IPS-18c (cell line): ENCODE measurements around the gene VOPP1.
"Not testable (repeated sequence)": the region's sequence is repeated elsewhere in the genome, so short reads cannot be mapped to it uniquely, and the experiment has no call there.

Experiments
- H3K4me3 ChIP-seq: 2 replicates; pipeline ENCODE4 v1.7.0; 2013; ENCODE audit warnings: low read depth, mild to moderate bottlenecking, low read length, moderate library complexity; ENCODE audit not compliant: insufficient read depth
- H3K9me3 ChIP-seq: one replicate; pipeline ENCODE4 v1.6.1; 2013; ENCODE audit warnings: mild to moderate bottlenecking, low read length, moderate library complexity; ENCODE audit not compliant: control insufficient read depth, insufficient read depth

The VOPP1 gene

DNA sequence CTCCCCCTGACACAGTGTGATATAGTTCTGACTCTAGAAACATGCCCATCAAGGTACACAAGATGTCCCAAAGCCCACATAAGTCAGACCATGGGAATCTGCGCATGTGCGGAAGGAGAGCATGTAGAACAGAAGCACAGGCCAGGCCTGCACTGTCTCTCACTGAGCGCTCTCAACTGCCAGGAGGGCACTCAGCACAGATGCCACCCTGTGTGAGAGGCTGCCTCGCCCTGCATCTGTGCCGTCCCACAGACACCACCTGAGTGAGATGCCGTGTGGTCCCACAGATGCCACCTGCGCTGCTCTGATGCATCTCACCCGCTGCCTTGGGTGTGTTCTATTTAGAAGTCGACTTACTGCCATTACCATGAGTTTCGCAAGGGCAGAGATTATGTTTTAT lies 98.4 kb downstream of the VOPP1 start:
- no peaks in the 10 kb centered on the region for H3K9me3 ChIP-seq
- H3K4me3 ChIP-seq = no peak overlapping the region

DNA sequence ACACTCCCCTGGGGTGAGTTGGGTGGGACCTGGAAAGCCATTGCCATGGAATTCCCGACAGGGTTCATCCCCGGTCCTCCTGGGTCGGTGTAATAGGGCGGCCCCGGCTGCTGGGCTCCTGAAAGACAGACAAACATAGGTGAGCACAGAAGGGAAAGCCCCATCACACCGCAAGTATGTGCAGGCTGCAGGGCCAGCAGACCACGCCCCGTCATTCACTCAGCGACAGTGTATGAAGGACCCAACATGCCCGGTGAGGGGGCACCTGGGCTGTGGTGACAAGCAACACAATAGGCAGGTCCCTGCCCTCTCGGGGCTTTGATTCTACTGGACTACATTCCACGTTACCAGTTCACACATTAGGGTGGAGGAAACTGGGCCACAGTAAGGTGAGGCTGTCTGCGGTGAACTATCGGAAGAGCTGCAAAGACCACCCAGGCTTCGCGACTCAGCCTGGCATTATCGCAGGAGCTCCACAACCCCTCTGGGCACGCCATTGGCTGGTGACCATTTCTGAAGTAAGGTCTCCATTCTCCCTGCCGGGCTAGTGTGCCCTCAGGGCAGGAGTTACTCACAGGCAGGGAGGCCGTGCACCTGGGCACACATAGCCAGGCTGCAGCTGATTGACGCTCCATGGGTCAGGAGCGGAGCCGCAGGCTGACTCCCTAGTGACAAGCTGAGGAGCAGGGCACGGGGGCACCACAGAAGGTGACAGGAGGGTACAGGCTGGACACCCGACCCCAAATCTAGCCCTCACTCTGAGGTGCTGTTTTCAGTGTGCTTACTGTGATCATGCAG lies 99.2 kb downstream of the VOPP1 start:
- Histone ChIP-seq H3K4me3 (no peak overlapping the region), H3K9me3 (no peaks in the 10 kb centered on the region)

DNA sequence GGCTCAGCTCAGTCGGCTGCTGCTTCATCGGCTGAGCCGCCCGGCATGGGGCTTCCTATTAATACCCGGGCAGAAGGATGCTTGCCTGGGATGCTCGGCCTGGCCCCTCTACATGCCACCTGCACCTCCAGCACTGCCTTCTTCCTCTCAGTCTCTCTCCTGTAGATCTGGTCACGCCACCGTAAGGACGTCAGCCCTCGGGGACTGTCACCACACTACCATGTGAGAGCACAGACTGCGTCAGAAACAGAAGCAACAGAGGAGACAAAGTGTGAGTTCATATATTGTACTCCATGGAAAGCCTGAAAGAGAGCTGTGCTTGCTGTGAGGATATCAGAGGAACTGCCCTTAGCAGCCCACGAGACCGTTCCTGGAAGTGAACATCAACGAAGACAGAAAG lies 99.9 kb downstream of the VOPP1 start:
- not testable (repeated sequence) for H3K9me3 ChIP-seq, H3K4me3 ChIP-seq

DNA sequence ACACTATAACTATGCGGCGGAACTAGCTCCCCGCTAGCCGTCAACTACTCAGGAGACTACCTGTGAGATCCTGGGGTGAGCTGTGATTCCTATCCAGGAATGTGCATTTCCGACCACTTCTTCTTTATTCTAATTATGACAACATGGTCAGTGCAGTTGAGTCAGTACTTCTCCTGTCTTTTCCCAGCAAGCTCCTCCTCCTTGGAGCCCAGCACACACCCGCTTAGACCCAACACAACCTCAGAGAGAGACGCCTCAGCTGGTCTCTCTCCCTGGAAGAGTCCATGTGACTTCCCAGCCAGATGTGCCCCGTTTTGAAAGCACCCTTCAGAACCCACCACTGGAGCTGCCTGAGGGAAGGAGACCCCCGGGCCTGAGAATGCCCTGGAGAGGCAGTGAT lies 100.7 kb downstream of the VOPP1 start:
- not testable (repeated sequence) for H3K9me3 ChIP-seq, H3K4me3 ChIP-seq

DNA sequence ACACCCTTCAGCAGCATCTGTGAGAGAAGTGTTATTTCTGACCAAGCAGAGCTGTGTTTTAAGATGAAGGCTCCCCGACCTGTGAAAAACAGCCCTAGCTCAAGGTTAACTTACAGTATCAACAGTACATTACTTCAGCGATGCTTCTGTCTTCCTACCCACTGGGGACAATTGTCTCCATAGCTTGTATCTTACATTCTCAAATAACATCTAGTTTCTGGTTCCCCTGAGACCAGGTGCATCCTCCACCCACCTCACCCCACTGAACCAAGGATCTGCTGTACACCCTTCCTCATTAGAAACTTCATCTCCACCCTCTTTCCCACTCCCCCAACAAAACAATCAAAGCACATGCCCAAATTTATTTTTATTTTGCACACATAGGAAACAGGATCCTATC lies 102.0 kb downstream of the VOPP1 start:
- H3K4me3 ChIP-seq = no peak overlapping the region
- peaks cover 2% of the 10 kb centered on the region for H3K9me3 ChIP-seq

DNA sequence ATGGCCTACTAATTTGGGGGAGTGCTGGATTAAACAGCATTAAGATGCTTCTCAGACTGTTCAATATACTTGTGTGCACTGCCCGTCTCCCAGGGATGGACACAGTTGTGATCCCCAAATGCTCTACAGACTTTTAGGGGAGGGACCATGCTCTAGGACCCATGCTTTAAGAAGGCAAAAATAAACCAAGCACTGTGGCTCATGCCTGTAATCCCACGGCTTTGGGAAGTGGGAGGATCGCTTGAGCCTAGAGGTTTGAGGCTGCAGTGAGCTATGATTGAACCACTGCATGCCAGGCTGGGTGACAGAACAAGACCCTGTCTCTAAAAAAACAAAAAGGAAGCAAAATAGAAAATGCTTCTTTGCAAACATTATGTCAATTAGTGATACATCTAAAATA lies 102.6 kb downstream of the VOPP1 start:
- H3K9me3 ChIP-seq = peaks cover 2% of the 10 kb centered on the region
- H3K4me3 ChIP-seq = no peak overlapping the region

DNA sequence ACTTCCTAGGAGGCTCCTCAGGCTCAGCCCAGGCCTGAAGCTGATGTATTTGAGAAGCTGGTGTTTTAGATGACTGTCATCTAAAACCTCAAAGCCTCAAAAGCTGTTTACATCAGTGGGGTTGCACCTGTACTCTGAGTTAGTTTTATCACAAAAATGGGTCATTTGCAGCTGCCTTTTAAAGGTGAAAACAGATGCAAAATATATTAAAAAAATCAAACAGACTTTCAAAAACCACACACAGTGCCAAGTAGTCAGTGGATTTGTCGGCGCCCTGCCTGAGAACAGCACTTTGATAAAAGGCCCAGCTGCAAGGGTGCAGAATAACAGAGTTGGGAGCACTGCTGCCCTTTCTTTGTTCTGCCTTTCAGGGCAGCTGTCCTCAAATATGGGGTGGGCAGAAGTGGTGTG lies 103.0 kb downstream of the VOPP1 start:
- H3K9me3 ChIP-seq = peaks cover 2% of the 10 kb centered on the region
- H3K4me3 ChIP-seq = no peak overlapping the region

DNA sequence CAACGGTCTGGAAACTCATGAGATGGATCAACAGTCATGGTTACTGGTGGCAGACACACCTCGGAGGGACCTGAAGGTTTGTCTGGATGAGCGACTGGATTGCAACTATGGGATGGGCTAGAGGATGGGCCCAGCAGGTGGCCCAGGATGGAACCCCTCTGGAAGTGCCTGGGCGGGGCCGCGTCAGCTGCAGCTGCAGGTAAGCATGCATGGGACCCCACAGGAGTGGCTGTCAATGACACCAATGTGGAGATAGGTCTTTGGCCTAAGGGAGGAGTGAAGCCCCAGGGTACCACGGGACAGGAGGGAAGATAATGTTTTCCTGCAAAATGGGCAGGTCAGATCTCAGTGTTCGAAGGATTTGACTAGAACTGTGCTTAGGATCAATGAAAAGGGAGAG lies 103.8 kb downstream of the VOPP1 start:
- H3K4me3 ChIP-seq = no peak overlapping the region
- peaks cover 7% of the 10 kb centered on the region for H3K9me3 ChIP-seq

DNA sequence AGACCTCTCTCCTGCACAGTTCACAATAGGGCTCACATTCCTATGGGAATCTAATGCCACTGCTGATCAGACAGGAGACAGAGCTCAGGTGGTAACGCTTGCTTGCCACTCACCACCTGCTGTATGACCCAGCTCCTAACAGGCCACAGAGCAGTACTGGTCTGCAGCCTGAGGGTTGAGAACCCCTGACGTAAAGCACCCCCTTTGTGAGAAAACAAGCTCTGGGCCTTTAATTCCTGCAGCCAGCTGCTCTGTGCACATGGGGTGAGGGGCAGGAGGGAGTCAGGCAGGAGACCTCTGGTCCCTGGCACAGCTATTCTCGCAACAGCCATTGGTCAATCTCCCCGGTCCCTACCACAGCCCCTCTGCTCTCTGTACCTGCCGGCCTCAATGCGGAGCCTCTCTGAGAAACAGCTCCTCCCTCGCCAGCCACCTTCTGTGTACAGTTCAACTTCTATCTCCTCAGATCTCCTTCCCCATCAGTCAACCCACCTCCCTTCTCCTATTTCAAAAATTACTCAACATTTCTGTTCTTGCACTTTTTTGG lies 105.2 kb downstream of the VOPP1 start:
- no peak overlapping the region for H3K4me3 ChIP-seq
- H3K9me3 ChIP-seq = peaks cover 7% of the 10 kb centered on the region

DNA sequence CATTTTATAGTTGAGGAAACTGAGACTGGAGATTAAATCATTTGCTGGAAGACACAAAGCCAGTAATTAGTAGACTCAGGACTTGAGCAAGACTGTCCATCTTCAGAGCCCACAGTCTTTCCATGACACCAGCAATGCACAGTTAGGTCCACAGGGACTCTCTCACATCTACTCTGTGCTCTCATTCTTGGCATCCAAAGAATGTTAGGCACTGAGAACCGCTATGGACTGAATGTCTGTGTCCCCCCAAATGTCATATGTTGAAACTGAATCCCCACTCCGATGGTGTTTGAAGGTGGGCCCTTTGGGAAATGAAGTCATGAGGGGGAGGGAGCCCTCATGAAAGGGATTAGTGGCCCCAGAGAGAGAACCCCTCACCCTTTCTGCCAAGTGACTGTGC lies 106.6 kb downstream of the VOPP1 start:
- Histone ChIP-seq H3K9me3 (peaks cover 7% of the 10 kb centered on the region), H3K4me3 (no peak overlapping the region)

DNA sequence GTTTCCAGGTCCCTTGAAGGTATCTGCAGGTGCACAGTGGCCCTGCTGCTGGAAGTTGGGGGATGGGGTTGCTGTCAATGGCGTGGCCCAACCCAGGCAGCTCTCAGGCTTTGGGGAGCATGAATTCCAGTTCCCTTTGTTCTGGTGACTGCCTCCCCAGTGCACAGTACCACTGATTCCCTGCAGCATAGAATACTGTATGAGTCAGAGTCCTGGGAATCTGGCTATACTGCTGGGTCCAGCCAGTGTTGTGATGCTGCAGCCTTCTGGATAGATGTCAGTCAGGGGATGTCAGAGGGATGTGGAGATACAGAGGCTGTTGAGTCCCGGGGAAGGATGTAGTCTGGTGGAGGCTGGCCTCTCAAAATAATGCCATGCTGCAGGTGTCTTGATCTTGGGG lies 107.9 kb downstream of the VOPP1 start:
- H3K9me3 ChIP-seq = peaks cover 7% of the 10 kb centered on the region
- no peak overlapping the region for H3K4me3 ChIP-seq

DNA sequence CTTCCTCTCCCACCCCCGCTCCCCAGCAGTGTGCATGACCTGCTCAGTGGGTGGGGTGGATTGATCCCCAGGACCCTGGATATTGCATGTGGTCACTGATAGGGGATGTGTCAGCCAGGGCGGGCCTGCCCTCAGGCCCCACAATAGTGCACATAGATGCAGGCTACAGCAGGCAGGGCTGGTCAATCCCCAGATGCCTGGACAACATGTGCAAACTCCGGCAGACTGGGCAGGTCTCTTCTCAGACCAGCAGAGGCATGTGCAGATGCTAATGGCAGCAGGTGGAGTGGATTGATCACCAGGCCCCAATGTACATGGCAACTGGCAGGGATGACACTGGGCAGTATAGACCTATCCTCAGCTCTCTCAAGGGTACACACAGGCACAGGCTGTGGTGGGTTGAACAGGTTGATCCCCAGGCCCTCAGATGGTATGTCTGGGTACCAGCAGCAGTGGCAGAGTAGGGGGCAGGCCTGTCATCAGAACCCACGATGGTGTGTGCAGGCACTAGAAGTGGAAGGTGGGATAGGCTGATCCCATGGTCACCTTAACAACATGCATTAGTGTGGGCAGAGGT lies 108.5 kb downstream of the VOPP1 start:
- Histone ChIP-seq H3K9me3 (peaks cover 7% of the 10 kb centered on the region), H3K4me3 (no peak overlapping the region)

DNA sequence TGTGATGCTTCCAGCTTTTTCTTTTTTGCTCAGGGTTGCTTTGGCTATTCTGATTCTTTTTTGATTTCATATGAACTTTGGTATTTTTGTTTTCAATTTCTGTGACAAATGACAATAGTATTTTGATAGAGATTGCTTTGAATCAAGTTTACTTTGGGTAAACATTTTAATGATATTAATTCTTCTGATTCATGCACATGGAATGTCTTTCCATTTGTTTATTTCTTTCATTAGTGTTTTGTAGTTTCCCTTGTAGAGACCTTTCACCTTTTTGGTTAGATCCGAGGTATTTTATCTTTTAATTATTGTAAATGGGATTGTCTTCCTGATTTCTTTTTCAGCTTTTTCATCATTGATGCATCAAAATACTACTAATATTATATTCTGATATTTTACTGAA lies 114.0 kb downstream of the VOPP1 start:
- Histone ChIP-seq H3K9me3 (no peaks in the 10 kb centered on the region), H3K4me3 (no peak overlapping the region)

DNA sequence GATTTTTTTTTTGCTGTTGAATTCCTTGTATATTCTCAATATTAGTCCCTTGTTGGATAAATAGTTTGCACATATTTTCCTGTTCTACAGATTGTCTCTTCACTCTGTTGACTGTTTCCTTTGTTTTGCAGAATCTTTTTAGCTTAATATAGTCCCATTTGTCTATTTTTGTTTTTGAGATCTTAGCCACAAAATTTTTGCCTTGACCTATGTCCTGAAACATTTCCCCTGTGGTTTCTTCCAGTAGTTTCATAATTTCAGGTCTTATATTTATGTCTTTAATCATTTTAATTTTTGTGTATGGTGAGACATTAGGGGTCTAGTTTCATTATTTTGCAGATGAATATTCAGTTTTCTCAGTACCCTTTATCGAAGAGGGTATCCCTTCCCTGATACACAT lies 114.5 kb downstream of the VOPP1 start:
- no peak overlapping the region for H3K4me3 ChIP-seq
- no peaks in the 10 kb centered on the region for H3K9me3 ChIP-seq

DNA sequence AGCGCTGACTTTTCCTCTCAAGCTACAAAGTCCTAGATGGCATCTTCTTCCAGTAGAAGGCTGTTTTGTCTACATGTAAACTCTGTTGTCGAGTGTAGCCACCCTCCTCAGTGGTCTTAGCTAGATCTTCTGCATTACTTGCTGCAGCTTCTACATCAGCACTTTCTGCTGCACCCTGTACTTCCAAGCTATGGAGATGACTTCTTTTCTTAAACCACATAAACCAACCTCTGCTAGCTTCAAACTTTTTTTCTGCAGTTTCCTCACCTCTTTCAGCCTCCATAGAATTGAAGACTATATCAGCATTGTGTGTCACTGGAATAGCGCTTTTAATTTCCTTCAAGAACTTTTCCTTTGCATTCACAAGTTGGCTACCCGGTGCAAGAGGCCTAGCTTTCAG lies 119.3 kb downstream of the VOPP1 start:
- Histone ChIP-seq H3K4me3 (no peak overlapping the region), H3K9me3 (no peaks in the 10 kb centered on the region)

DNA sequence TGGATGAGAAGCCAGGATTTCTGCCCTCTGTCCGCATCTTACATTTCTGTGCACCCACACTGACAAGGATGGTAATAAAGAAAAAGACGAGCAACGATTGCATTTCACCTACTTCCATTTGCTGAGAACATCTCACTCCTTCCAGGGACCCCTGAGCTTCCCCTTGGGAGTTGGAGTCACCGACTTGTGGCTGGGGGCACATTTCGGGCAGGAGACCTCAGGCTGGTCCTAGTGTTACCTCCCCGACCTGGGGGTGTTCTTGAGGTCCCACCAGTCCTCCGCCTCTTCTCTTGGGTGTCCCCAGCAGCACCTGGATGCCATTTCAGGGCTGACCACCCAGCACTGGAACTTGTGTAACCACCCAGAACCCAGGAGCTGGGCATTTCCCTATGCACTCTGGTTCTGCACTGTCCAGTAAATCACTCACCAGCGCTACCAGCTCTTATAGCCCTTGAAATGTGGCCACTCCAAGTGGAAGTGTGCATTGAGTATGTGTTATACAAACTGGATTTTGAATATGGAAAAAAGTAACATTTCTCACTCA lies 122.2 kb downstream of the VOPP1 start:
- Histone ChIP-seq H3K4me3 (no peak overlapping the region), H3K9me3 (no peaks in the 10 kb centered on the region)

DNA sequence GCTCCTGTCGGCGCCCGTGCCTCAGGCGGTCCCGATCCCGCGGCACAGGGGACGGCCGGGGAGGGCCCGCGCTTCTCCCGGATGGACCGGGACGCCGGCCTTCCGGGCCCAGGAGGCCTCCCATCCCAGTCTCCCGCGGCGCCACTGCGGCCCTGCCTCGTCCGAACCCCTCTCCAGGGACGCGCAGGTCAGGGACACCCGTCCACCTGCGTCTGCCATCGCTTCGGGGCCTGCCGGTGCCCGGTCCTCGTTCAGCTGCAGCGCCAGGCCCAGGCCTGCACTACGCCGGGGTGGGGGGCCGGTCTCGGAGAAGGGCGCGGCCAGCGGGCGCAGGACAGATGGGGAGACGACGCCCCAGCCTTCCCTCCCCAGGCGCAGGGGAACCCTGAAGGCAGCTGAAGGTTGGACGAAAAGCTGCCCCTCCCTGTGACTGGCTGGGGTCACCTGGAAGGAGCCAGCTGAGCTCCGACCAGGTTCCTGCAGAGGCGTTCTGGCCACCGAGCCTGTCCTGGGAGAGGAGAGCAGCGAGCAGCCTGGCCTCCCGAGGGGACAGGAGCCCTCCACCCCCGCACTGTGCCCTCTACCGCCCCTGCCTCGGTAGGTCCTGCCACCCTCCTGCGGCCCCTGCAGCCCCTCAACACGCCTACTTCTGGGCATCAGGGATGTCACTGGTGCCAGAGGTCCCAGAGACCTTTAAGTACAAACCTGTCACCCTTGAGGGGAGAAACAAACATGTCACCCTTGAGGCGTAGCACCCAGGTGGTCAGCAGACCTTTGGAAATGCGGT lies 122.9 kb downstream of the VOPP1 start:
- Histone ChIP-seq H3K9me3 (no peaks in the 10 kb centered on the region), H3K4me3 (no peak overlapping the region)

DNA sequence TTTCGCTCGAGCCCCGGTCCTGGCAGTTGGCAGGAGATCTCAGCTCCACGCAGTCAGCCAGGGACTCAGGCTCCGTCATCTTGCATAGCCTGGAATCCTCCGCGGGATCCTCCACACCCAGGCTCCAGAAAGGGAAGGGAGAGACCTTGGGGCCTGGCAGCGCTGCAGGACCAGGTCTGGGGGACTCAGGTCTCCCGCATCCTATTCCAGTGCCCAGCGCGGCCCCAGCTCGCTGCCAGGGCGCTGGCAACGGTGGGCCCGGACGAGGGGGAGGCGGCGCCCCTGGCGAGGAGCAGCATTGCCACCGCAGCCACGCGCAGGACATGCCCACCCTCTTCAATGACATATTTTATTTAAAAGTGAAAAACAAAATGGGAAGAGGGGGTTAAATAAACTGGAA lies 123.8 kb downstream of the VOPP1 start:
- Histone ChIP-seq H3K4me3 (no peak overlapping the region), H3K9me3 (no peaks in the 10 kb centered on the region)
